ENCODE data around the gene SIAH1. TPM values are rescaled to one million over a fixed set of nuclear protein-coding genes. Genes with fewer than 3 reads are reported as not detected.
"Not testable (repeated sequence)": the region's sequence is repeated elsewhere in the genome, so short reads cannot be mapped to it uniquely, and the experiment has no call there.

The SIAH1 gene
- total and polyA plus RNA-seq, 2 donors from 2014 or later = 12.7 to 26.8 TPM

- intact Hi-C loops (cut with DNase I) = no loop called here
- Histone ChIP-seq H3K36me3 (ENCODE audit: control insufficient read depth in 2 of 3, insufficient read depth in 3 of 3, low read length in 3 of 3) (no peaks in the 10 kb centered on the region), H3K27me3 (ENCODE audit: control insufficient read depth, insufficient read depth, low read length) (no peaks in the 10 kb centered on the region), H3K9ac (ENCODE audit: low read length in 3 of 3) (no peak overlapping the region), H3K9me3 (ENCODE audit: control insufficient read depth in 2 of 3, insufficient read depth in 1 of 3, low read length in 3 of 3) (no peaks in the 10 kb centered on the region), H3K4me1 (ENCODE audit: control insufficient read depth in 2 of 3, insufficient read depth in 2 of 3, low read depth in 1 of 3, low read length in 3 of 3) (no peaks in the 10 kb centered on the region), H3K27ac (ENCODE audit: low read depth in 2 of 2, low read length in 2 of 2) (no peak overlapping the region), H3K4me3 (ENCODE audit: low read length in 3 of 3) (no peak overlapping the region)
- DNase-seq (no peak), FAIRE-seq (no peak)
- TF ChIP-seq, protein P1, sequence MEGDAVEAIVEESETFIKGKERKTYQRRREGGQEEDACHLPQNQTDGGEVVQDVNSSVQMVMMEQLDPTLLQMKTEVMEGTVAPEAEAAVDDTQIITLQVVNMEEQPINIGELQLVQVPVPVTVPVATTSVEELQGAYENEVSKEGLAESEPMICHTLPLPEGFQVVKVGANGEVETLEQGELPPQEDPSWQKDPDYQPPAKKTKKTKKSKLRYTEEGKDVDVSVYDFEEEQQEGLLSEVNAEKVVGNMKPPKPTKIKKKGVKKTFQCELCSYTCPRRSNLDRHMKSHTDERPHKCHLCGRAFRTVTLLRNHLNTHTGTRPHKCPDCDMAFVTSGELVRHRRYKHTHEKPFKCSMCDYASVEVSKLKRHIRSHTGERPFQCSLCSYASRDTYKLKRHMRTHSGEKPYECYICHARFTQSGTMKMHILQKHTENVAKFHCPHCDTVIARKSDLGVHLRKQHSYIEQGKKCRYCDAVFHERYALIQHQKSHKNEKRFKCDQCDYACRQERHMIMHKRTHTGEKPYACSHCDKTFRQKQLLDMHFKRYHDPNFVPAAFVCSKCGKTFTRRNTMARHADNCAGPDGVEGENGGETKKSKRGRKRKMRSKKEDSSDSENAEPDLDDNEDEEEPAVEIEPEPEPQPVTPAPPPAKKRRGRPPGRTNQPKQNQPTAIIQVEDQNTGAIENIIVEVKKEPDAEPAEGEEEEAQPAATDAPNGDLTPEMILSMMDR (IDR thresholded peaks at IDR 0.05; ENCODE audit: borderline replicate concordance, extremely low read depth, insufficient read depth) = no peak
Measured at GRCh38 chr16:48421741-48422140, 36.5 kb upstream of the SIAH1 start.

DNA sequence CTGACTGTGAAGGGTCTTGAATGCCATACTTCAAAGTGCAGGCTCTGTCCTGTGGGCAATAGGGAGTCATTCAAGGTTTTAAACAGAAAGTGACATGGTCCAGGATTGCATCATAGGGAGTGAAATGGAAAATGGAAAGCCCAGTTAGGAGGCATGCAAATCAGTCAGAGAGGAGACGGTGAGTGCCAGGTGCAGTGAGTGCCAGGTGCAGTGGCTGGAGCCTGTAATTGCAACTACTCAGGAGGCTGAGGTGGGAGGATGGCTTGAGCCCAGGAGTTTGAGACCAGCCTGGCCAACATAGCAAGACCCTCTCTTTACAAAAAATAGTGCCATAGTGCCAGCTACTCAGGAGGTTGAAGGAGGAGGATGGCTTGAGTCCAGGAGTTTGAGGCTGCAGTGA lies 35.2 kb upstream of the SIAH1 start:
- Histone ChIP-seq H3K9ac (ENCODE audit: low read length in 3 of 3) (no peak overlapping the region), H3K9me3 (ENCODE audit: control insufficient read depth in 2 of 3, insufficient read depth in 1 of 3, low read length in 3 of 3) (no peaks in the 10 kb centered on the region), H3K27me3 (ENCODE audit: control insufficient read depth, insufficient read depth, low read length) (no peaks in the 10 kb centered on the region), H3K4me3 (ENCODE audit: low read length in 3 of 3) (no peak overlapping the region), H3K4me1 (ENCODE audit: control insufficient read depth in 2 of 3, insufficient read depth in 2 of 3, low read depth in 1 of 3, low read length in 3 of 3) (no peaks in the 10 kb centered on the region), H3K27ac (ENCODE audit: low read depth in 2 of 2, low read length in 2 of 2) (no peak overlapping the region), H3K36me3 (ENCODE audit: control insufficient read depth in 2 of 3, insufficient read depth in 3 of 3, low read length in 3 of 3) (no peaks in the 10 kb centered on the region)
- no peak for DNase-seq
- intact Hi-C loops (cut with DNase I) = no loop called here
- TF ChIP-seq, protein P1 (IDR thresholded peaks at IDR 0.05; ENCODE audit: borderline replicate concordance, extremely low read depth, insufficient read depth) = no peak
- no peak for FAIRE-seq

DNA sequence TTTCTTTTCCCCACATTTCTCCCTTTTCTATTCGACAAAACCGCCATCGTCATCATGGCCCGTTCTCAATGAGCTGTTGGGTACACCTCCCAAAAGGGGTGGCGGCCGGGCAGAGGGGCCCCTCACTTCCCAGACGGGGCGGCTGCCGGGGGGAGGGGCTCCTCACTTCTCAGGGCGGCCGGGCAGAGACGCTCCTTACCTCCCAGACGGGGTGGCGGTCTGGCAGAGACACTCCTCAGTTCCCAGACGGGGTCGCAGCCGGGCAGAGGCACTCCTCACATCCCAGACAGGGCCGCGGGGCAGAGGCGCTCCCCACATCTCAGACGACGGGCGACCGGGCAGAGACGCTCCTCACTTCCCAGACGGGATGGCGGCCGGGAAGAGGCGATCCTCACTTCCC lies 31.4 kb upstream of the SIAH1 start:
- FAIRE-seq; H3K27me3 ChIP-seq (ENCODE audit: control insufficient read depth, insufficient read depth, low read length); DNase-seq; H3K9me3 ChIP-seq (ENCODE audit: control insufficient read depth in 2 of 3, insufficient read depth in 1 of 3, low read length in 3 of 3); H3K4me1 ChIP-seq (ENCODE audit: control insufficient read depth in 2 of 3, insufficient read depth in 2 of 3, low read depth in 1 of 3, low read length in 3 of 3); H3K27ac ChIP-seq (ENCODE audit: low read depth in 2 of 2, low read length in 2 of 2); H3K9ac ChIP-seq (ENCODE audit: low read length in 3 of 3); intact Hi-C loops (cut with DNase I); H3K4me3 ChIP-seq (ENCODE audit: low read length in 3 of 3); H3K36me3 ChIP-seq (ENCODE audit: control insufficient read depth in 2 of 3, insufficient read depth in 3 of 3, low read length in 3 of 3): not testable (repeated sequence)

- Histone ChIP-seq H3K4me3 (ENCODE audit: low read length in 3 of 3) (no peak overlapping the region), H3K9ac (ENCODE audit: low read length in 3 of 3) (no peak overlapping the region), H3K9me3 (ENCODE audit: control insufficient read depth in 2 of 3, insufficient read depth in 1 of 3, low read length in 3 of 3) (no peaks in the 10 kb centered on the region), H3K27me3 (ENCODE audit: control insufficient read depth, insufficient read depth, low read length) (no peaks in the 10 kb centered on the region), H3K36me3 (ENCODE audit: control insufficient read depth in 2 of 3, insufficient read depth in 3 of 3, low read length in 3 of 3) (no peaks in the 10 kb centered on the region), H3K4me1 (ENCODE audit: control insufficient read depth in 2 of 3, insufficient read depth in 2 of 3, low read depth in 1 of 3, low read length in 3 of 3) (peaks cover 0 to 7% (median 0%) of the 10 kb centered on the region in 3 donors), H3K27ac (ENCODE audit: low read depth in 2 of 2, low read length in 2 of 2) (no peak overlapping the region)
- no peak for FAIRE-seq
- intact Hi-C loops (cut with DNase I) = no loop called here
- TF ChIP-seq, protein P1 (IDR thresholded peaks at IDR 0.05; ENCODE audit: borderline replicate concordance, extremely low read depth, insufficient read depth) = no peak
- DNase-seq = no peak
Measured at GRCh38 chr16:48413272-48413671, 28.1 kb upstream of the SIAH1 start.

Measured in kidney (tissue), 14 donors.